ENCODE results near the gene TET3.
A peak's percentile ranks its signal among the peaks of the same experiment; 100 is the strongest.
"Not testable (repeated sequence)": the region's sequence is repeated elsewhere in the genome, so short reads cannot be mapped to it uniquely, and the experiment has no call there.

TET3 gene

GRCh38 chr2:73984203-73984921, at the start of gene TET3:
Gene TET3 (plus strand): TSS chr2:73984910. CDS start chr2:73986404, 1,494 bp downstream.
- H3K36me3 ChIP-seq (ENCODE audit: insufficient read depth, low read length) = no peaks in the 10 kb centered on the region
- peak within 1 kb of the TSS; percentile 59 for H3K9ac ChIP-seq (ENCODE audit: low read depth, low read length)
- H3K4me1 ChIP-seq (ENCODE audit: insufficient read depth, low read length) = peaks cover 24% of the 10 kb centered on the region
- H3K9me3 ChIP-seq (ENCODE audit: control insufficient read depth, insufficient read depth, low read length) = no peaks in the 10 kb centered on the region

GRCh38 chr2:73935641-73936040, 49.1 kb upstream of the TET3 start:
- Histone ChIP-seq H3K36me3 (ENCODE audit: insufficient read depth, low read length) (peaks cover 10% of the 10 kb centered on the region), H3K4me1 (ENCODE audit: insufficient read depth, low read length) (no peaks in the 10 kb centered on the region), H3K9ac (ENCODE audit: low read depth, low read length) (no peak overlapping the region), H3K9me3 (ENCODE audit: control insufficient read depth, insufficient read depth, low read length) (no peaks in the 10 kb centered on the region)

- peaks cover 10% of the 10 kb centered on the region for H3K36me3 ChIP-seq (ENCODE audit: insufficient read depth, low read length)
- H3K9ac ChIP-seq (ENCODE audit: low read depth, low read length) = no peak overlapping the region
- H3K9me3 ChIP-seq (ENCODE audit: control insufficient read depth, insufficient read depth, low read length) = no peaks in the 10 kb centered on the region
- no peaks in the 10 kb centered on the region for H3K4me1 ChIP-seq (ENCODE audit: insufficient read depth, low read length)
Measured at GRCh38 chr2:73937103-73937885, 47.4 kb upstream of the TET3 start.

- no peaks in the 10 kb centered on the region for H3K9me3 ChIP-seq (ENCODE audit: control insufficient read depth, insufficient read depth, low read length)
- H3K9ac ChIP-seq (ENCODE audit: low read depth, low read length) = no peak overlapping the region
- H3K4me1 ChIP-seq (ENCODE audit: insufficient read depth, low read length) = no peaks in the 10 kb centered on the region
- H3K36me3 ChIP-seq (ENCODE audit: insufficient read depth, low read length) = peaks cover 7% of the 10 kb centered on the region; the same call in 1 of the 2 replicates
Measured at GRCh38 chr2:73937899-73938298, 46.8 kb upstream of the TET3 start.

- no peaks in the 10 kb centered on the region for H3K4me1 ChIP-seq (ENCODE audit: insufficient read depth, low read length)
- H3K36me3 ChIP-seq (ENCODE audit: insufficient read depth, low read length) = peaks cover 7% of the 10 kb centered on the region; the same call in 1 of the 2 replicates
- H3K9ac ChIP-seq (ENCODE audit: low read depth, low read length) = no peak overlapping the region
- no peaks in the 10 kb centered on the region for H3K9me3 ChIP-seq (ENCODE audit: control insufficient read depth, insufficient read depth, low read length)
Measured at GRCh38 chr2:73938718-73939352, 45.9 kb upstream of the TET3 start.

- no peaks in the 10 kb centered on the region for H3K4me1 ChIP-seq (ENCODE audit: insufficient read depth, low read length)
- no peaks in the 10 kb centered on the region for H3K9me3 ChIP-seq (ENCODE audit: control insufficient read depth, insufficient read depth, low read length)
- peaks cover 7% of the 10 kb centered on the region for H3K36me3 ChIP-seq (ENCODE audit: insufficient read depth, low read length)
Measured at GRCh38 chr2:73939419-73939818, 45.3 kb upstream of the TET3 start.

GRCh38 chr2:73940066-73940465, 44.6 kb upstream of the TET3 start:
- H3K9me3 ChIP-seq (ENCODE audit: control insufficient read depth, insufficient read depth, low read length); H3K4me1 ChIP-seq (ENCODE audit: insufficient read depth, low read length); H3K36me3 ChIP-seq (ENCODE audit: insufficient read depth, low read length); H3K9ac ChIP-seq (ENCODE audit: low read depth, low read length): not testable (repeated sequence)

More at GRCh38 chr2:73939419-73939818, 45.3 kb upstream of the TET3 start:
- H3K9ac ChIP-seq (ENCODE audit: low read depth, low read length) = no peak overlapping the region

- no peak overlapping the region for H3K9ac ChIP-seq (ENCODE audit: low read depth, low read length)
- H3K9me3 ChIP-seq (ENCODE audit: control insufficient read depth, insufficient read depth, low read length) = no peaks in the 10 kb centered on the region
- H3K4me1 ChIP-seq (ENCODE audit: insufficient read depth, low read length) = no peaks in the 10 kb centered on the region
- peaks cover 15% of the 10 kb centered on the region for H3K36me3 ChIP-seq (ENCODE audit: insufficient read depth, low read length)
Measured at GRCh38 chr2:73942664-73943063, 42.0 kb upstream of the TET3 start.

GRCh38 chr2:73944714-73945113, 40.0 kb upstream of the TET3 start:
- no peaks in the 10 kb centered on the region for H3K9me3 ChIP-seq (ENCODE audit: control insufficient read depth, insufficient read depth, low read length)
- no peak overlapping the region for H3K9ac ChIP-seq (ENCODE audit: low read depth, low read length)
- H3K4me1 ChIP-seq (ENCODE audit: insufficient read depth, low read length) = no peaks in the 10 kb centered on the region
- peaks cover 16% of the 10 kb centered on the region for H3K36me3 ChIP-seq (ENCODE audit: insufficient read depth, low read length)

GRCh38 chr2:73946215-73946614, 38.5 kb upstream of the TET3 start:
- H3K36me3 ChIP-seq (ENCODE audit: insufficient read depth, low read length) = peaks cover 26% of the 10 kb centered on the region

GRCh38 chr2:73946666-73947065, 38.0 kb upstream of the TET3 start:
- H3K9ac ChIP-seq (ENCODE audit: low read depth, low read length) = no peak overlapping the region
- no peaks in the 10 kb centered on the region for H3K4me1 ChIP-seq (ENCODE audit: insufficient read depth, low read length)
- H3K36me3 ChIP-seq (ENCODE audit: insufficient read depth, low read length) = peaks cover 29% of the 10 kb centered on the region
- no peaks in the 10 kb centered on the region for H3K9me3 ChIP-seq (ENCODE audit: control insufficient read depth, insufficient read depth, low read length)

More at GRCh38 chr2:73946215-73946614, 38.5 kb upstream of the TET3 start:
- no peaks in the 10 kb centered on the region for H3K9me3 ChIP-seq (ENCODE audit: control insufficient read depth, insufficient read depth, low read length)
- H3K9ac ChIP-seq (ENCODE audit: low read depth, low read length) = no peak overlapping the region
- no peaks in the 10 kb centered on the region for H3K4me1 ChIP-seq (ENCODE audit: insufficient read depth, low read length)

- Histone ChIP-seq H3K36me3 (ENCODE audit: insufficient read depth, low read length) (peaks cover 32% of the 10 kb centered on the region), H3K9ac (ENCODE audit: low read depth, low read length) (no peak overlapping the region), H3K9me3 (ENCODE audit: control insufficient read depth, insufficient read depth, low read length) (no peaks in the 10 kb centered on the region), H3K4me1 (ENCODE audit: insufficient read depth, low read length) (no peaks in the 10 kb centered on the region)
Measured at GRCh38 chr2:73947412-73948018, 37.2 kb upstream of the TET3 start.

- Histone ChIP-seq H3K36me3 (ENCODE audit: insufficient read depth, low read length) (peaks cover 34% of the 10 kb centered on the region), H3K9me3 (ENCODE audit: control insufficient read depth, insufficient read depth, low read length) (no peaks in the 10 kb centered on the region), H3K4me1 (ENCODE audit: insufficient read depth, low read length) (no peaks in the 10 kb centered on the region), H3K9ac (ENCODE audit: low read depth, low read length) (no peak overlapping the region)
Measured at GRCh38 chr2:73949802-73950201, 34.9 kb upstream of the TET3 start.

Data from ES-I3 (cell line).